ENCODE measurements around the gene ZFYVE21. TPM values are rescaled to one million over a fixed set of nuclear protein-coding genes. Genes with fewer than 3 reads are reported as not detected.

Gene ZFYVE21
- polyA plus RNA-seq, 4 donors = 40.0 to 53.6 (median 42.1) TPM

DNA sequence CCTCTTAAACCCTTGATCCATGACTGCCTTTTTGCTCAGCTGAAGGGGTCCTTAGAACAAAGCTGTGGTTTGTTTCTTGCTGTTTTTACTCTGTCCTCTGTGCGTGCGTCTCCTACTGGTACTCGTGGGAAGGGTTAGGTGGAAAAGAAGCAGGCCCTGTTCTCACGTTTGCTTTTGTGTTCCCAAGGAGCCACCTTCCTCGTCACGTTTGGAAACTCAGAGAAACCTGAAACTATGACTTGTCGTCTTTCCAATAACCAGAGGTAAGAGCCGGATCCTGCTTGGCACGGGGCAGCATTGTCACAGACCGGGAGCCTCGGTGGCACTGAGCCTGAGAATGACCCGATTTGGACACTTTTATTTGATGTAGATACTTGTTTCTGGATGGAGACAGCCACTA lies 13.1 kb downstream of the ZFYVE21 start:
- WGBS, 3 donors = 89 to 93% (median 89%) methylated on average over 12 of the region's 12 CpGs
- DNase-seq = no peak
- FAIRE-seq = no peak
- Histone ChIP-seq H3K27ac (ENCODE audit: low read depth in 1 of 3, low read length in 2 of 3) (no peak overlapping the region), H3K4me3 (ENCODE audit: low read depth in 1 of 3, low read length in 3 of 3) (no peak overlapping the region), H3K36me3 (ENCODE audit: control insufficient read depth in 3 of 3, insufficient read depth in 2 of 3, low read depth in 1 of 3, low read length in 3 of 3) (peaks cover 2 to 84% (median 2%) of the 10 kb centered on the region in 3 donors), H3K27me3 (ENCODE audit: control insufficient read depth in 3 of 3, insufficient read depth in 3 of 3, low read length in 3 of 3) (no peaks in the 10 kb centered on the region), H3K9me3 (ENCODE audit: control insufficient read depth in 2 of 2, insufficient read depth in 1 of 2, low read depth in 1 of 2, low read length in 1 of 2) (no peaks in the 10 kb centered on the region), H3K4me1 (ENCODE audit: control insufficient read depth in 3 of 3, insufficient read depth in 2 of 3, low read depth in 1 of 3, low read length in 2 of 3) (peaks cover 0 to 6% (median 3%) of the 10 kb centered on the region in 3 donors)

DNA sequence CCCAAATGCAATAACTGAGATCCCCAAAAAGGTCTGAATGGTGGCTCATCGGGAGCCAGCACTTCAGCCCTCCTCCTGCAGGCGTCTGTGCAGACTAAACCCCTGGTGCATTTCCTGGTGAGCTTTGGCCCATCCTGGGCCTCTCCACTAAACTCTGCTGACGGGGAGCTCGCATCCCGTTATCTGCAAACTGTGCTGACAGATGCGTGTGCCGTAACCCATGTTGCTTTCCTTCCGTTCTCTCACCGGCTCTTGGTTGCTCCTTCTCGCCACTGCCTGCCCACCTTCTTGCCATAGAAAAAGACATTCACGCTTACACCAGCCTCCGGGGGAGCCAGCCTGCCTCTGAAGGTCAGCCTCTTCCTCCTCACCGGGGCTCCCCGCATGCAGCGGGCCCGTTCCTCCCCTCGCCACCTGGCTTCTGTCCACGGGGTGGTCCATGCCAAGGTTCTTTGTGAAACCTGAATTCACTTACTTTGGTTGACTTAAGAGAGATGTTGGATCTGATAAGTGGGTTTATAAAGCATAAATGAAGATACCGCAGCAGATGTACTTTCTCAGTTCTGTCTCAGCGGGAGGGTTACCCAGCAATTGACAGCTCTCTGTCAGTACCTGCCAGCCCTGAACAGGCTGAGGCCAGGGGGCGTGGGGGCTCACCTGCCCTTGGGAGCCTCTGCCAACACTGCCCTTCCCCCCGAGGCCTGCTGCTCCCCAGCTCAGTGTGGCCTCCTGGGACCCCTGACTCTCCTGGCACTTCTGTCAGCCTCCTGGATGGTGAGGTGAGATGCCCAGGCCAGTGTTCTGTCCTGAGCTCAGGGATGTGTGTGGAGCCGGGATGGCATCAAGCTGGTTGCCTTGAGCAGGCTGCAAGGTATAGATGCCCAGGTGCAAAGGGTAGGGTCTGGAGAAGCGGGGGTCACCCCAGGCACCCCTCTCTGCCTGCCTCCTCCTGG lies 14.2 kb downstream of the ZFYVE21 start:
- FAIRE-seq (no peak), DNase-seq (no peak)
- 86 to 89% (median 89%) methylated on average over 24 of the region's 24 CpGs for WGBS, 3 donors
- Histone ChIP-seq H3K9me3 (ENCODE audit: control insufficient read depth in 2 of 2, insufficient read depth in 1 of 2, low read depth in 1 of 2, low read length in 1 of 2) (no peaks in the 10 kb centered on the region), H3K4me1 (ENCODE audit: control insufficient read depth in 3 of 3, insufficient read depth in 2 of 3, low read depth in 1 of 3, low read length in 2 of 3) (peaks cover 0 to 6% (median 0%) of the 10 kb centered on the region in 3 donors), H3K4me3 (ENCODE audit: low read depth in 1 of 3, low read length in 3 of 3) (no peak overlapping the region), H3K27me3 (ENCODE audit: control insufficient read depth in 3 of 3, insufficient read depth in 3 of 3, low read length in 3 of 3) (no peaks in the 10 kb centered on the region), H3K36me3 (ENCODE audit: control insufficient read depth in 3 of 3, insufficient read depth in 2 of 3, low read depth in 1 of 3, low read length in 3 of 3) (peaks cover 2 to 85% (median 6%) of the 10 kb centered on the region in 3 donors), H3K27ac (ENCODE audit: low read depth in 1 of 3, low read length in 2 of 3) (no peak overlapping the region)

DNA sequence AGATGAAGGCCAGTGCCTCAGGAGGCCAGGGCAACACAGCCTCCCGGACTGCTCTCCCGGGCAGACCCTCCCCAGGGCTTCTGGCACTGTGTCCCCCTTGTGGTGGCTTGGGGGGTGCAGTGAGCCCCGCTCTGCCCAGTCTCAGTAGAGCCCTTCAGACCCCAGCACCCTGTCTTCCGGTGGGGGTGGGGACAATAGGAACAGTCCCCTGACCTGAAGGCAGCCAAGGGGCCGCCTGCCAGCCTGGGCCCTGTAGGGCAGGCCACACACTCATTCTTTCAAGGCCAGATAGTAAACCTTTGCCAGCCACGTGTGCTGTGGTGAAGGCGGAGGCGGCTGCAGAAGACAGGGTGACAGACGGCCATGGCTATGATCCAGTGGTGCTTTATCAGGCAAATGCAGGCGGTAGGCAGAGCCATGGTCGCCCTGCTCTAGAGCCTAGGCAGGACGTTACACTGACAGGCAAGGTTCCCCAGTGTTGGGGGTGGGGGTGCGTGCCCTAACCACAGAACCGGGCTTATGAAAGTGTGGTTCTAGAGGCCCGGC lies 15.0 kb downstream of the ZFYVE21 start:
- DNase-seq = no peak
- WGBS, 3 donors = 77 to 85% (median 79%) methylated on average over 15 of the region's 15 CpGs
- Histone ChIP-seq H3K4me3 (ENCODE audit: low read depth in 1 of 3, low read length in 3 of 3) (no peak overlapping the region), H3K9me3 (ENCODE audit: control insufficient read depth in 2 of 2, insufficient read depth in 1 of 2, low read depth in 1 of 2, low read length in 1 of 2) (no peaks in the 10 kb centered on the region), H3K4me1 (ENCODE audit: control insufficient read depth in 3 of 3, insufficient read depth in 2 of 3, low read depth in 1 of 3, low read length in 2 of 3) (peaks cover 0 to 6% (median 0%) of the 10 kb centered on the region in 3 donors), H3K27me3 (ENCODE audit: control insufficient read depth in 3 of 3, insufficient read depth in 3 of 3, low read length in 3 of 3) (no peaks in the 10 kb centered on the region), H3K36me3 (ENCODE audit: control insufficient read depth in 3 of 3, insufficient read depth in 2 of 3, low read depth in 1 of 3, low read length in 3 of 3) (peaks cover 2 to 85% (median 6%) of the 10 kb centered on the region in 3 donors), H3K27ac (ENCODE audit: low read depth in 1 of 3, low read length in 2 of 3) (no peak overlapping the region)
- FAIRE-seq = no peak

DNA sequence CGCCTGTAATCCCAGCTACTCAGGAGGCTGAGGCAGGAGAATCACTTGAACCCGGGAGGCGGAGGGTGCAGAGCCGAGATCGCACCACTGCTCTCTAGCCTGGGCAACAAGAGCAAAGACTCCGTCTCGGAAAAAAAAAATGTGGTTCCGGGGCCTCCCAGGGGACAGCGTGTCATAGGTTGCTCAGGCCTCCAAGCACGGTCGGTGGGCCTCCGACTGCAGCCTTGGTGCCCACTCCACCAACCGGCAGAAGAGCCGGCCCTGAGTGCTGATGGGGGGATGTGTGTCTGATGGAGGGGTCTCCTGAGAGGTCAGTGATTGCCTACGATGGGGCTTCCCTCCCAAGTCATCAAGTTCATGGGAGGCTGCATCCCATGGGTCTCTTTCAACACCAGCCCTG lies 15.9 kb downstream of the ZFYVE21 start:
- peaks cover 2 to 85% (median 6%) of the 10 kb centered on the region in 3 donors for H3K36me3 ChIP-seq (ENCODE audit: control insufficient read depth in 3 of 3, insufficient read depth in 2 of 3, low read depth in 1 of 3, low read length in 3 of 3)
- no peak for FAIRE-seq

DNA sequence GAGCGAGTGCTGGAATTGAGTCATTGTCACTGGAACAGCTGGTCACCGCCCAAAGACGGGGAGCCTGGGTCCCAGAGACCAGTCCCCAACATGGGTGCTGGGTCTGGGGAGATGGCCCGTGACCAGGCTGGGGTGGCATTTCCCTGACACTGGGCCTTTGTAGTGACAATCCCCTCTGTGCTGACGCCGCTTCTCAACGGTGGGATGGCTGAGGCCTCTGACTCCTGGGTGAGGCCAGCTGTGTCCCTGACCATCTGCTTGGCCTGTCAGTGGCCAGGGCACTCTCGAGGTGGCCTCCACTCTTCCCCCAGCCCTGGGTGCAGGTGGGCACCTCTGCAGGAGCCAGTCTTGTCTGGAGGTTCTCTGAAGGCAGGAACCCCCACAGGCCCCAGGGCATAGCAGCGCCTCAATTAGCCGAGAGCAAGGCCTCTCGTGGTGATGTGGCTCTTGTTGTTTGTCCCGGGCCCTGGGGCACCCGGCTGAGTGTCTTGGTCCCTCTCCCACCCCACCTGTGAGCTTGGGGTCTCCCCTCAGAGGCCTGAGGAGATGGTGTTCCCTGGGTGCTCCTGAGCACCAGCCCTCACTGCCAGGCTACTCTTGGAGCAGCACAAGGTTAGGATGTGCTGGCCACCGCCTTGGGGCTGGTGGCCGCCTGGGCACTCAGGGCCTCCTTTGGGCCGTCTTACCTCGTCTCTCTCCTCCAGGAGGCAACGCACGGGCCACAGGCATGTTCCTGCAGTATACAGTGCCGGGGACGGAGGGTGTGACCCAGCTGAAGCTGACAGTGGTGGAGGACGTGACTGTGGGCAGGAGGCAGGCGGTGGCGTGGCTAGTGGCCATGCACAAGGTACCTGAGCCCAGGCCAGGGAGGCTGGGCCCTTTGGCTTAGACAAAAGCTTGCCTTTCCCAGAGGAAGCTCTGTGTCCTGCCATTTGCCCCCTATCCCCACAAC lies 16.6 kb downstream of the ZFYVE21 start:
- Histone ChIP-seq H3K4me3 (ENCODE audit: low read depth in 1 of 3, low read length in 3 of 3) (no peak overlapping the region), H3K4me1 (ENCODE audit: control insufficient read depth in 3 of 3, insufficient read depth in 2 of 3, low read depth in 1 of 3, low read length in 2 of 3) (peaks cover 0 to 6% (median 0%) of the 10 kb centered on the region in 3 donors), H3K9me3 (ENCODE audit: control insufficient read depth in 2 of 2, insufficient read depth in 1 of 2, low read depth in 1 of 2, low read length in 1 of 2) (no peaks in the 10 kb centered on the region), H3K36me3 (ENCODE audit: control insufficient read depth in 3 of 3, insufficient read depth in 2 of 3, low read depth in 1 of 3, low read length in 3 of 3) (peaks cover 6 to 90% (median 6%) of the 10 kb centered on the region in 3 donors), H3K27ac (ENCODE audit: low read depth in 1 of 3, low read length in 2 of 3) (no peak overlapping the region), H3K27me3 (ENCODE audit: control insufficient read depth in 3 of 3, insufficient read depth in 3 of 3, low read length in 3 of 3) (no peaks in the 10 kb centered on the region)
- FAIRE-seq (no peak), DNase-seq (no peak)
- WGBS, 3 donors = 88 to 91% (median 91%) methylated on average over 24 of the region's 24 CpGs

More for the DNA sequence above, 15.9 kb downstream of the ZFYVE21 start:
- no peak overlapping the region for H3K27ac ChIP-seq (ENCODE audit: low read depth in 1 of 3, low read length in 2 of 3)
- peaks cover 0 to 6% (median 0%) of the 10 kb centered on the region in 3 donors for H3K4me1 ChIP-seq (ENCODE audit: control insufficient read depth in 3 of 3, insufficient read depth in 2 of 3, low read depth in 1 of 3, low read length in 2 of 3)
- DNase-seq = no peak
- H3K4me3 ChIP-seq (ENCODE audit: low read depth in 1 of 3, low read length in 3 of 3) = no peak overlapping the region
- 94 to 95% (median 94%) methylated on average over 15 of the region's 15 CpGs for WGBS, 3 donors
- H3K9me3 ChIP-seq (ENCODE audit: control insufficient read depth in 2 of 2, insufficient read depth in 1 of 2, low read depth in 1 of 2, low read length in 1 of 2) = no peaks in the 10 kb centered on the region
- H3K27me3 ChIP-seq (ENCODE audit: control insufficient read depth in 3 of 3, insufficient read depth in 3 of 3, low read length in 3 of 3) = no peaks in the 10 kb centered on the region

DNA sequence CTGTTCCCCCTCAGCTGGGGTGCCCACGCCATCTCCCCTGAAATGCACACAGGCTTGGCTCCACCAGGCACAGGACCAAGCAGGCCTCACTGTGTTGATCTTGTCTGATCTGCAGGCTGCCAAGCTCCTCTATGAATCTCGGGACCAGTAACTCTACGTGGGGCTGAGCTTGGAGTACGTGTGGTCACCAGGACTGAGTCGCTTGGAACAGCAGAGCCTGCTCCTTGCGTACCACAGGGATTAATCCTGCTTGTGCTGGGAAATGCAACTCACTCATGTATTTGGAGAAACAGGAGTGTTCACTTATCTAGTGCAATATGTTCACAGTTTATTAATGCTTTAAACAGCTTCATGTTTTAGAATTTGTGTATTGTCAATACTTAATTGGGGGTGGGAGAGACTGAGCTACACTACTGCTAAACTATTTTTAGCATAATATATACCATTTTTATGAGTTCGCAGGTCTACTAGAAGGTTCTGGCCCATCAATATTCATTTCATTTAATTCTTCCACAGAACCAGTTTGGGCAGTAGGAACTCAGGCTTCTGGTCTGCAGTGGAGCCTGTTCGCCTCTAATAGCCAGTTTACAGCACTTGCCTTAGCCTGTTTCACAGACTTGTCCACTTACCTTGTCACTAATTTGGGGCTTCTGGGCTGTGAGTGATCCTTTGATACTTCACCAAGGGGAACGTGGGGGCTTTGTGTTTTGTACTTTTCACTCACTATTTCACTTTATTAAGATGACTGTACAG lies 17.4 kb downstream of the ZFYVE21 start:
- no peak overlapping the region for H3K27ac ChIP-seq (ENCODE audit: low read depth in 1 of 3, low read length in 2 of 3)
- peaks cover 6 to 92% (median 6%) of the 10 kb centered on the region in 3 donors for H3K36me3 ChIP-seq (ENCODE audit: control insufficient read depth in 3 of 3, insufficient read depth in 2 of 3, low read depth in 1 of 3, low read length in 3 of 3)
- H3K4me3 ChIP-seq (ENCODE audit: low read depth in 1 of 3, low read length in 3 of 3) = no peak overlapping the region
- no peak for DNase-seq
- H3K4me1 ChIP-seq (ENCODE audit: control insufficient read depth in 3 of 3, insufficient read depth in 2 of 3, low read depth in 1 of 3, low read length in 2 of 3) = peaks cover 0 to 2% (median 0%) of the 10 kb centered on the region in 3 donors
- no peaks in the 10 kb centered on the region for H3K9me3 ChIP-seq (ENCODE audit: control insufficient read depth in 2 of 2, insufficient read depth in 1 of 2, low read depth in 1 of 2, low read length in 1 of 2)
- WGBS, 3 donors = 87 to 89% (median 88%) methylated on average over 9 of the region's 9 CpGs
- H3K27me3 ChIP-seq (ENCODE audit: control insufficient read depth in 3 of 3, insufficient read depth in 3 of 3, low read length in 3 of 3) = no peaks in the 10 kb centered on the region
- FAIRE-seq = no peak

GRCh38 chr14:103733651-103734050 lies 18.0 kb downstream of the ZFYVE21 start:
- Histone ChIP-seq H3K4me3 (ENCODE audit: low read depth in 1 of 3, low read length in 3 of 3) (no peak overlapping the region), H3K27ac (ENCODE audit: low read depth in 1 of 3, low read length in 2 of 3) (no peak overlapping the region), H3K9me3 (ENCODE audit: control insufficient read depth in 2 of 2, insufficient read depth in 1 of 2, low read depth in 1 of 2, low read length in 1 of 2) (no peaks in the 10 kb centered on the region), H3K27me3 (ENCODE audit: control insufficient read depth in 3 of 3, insufficient read depth in 3 of 3, low read length in 3 of 3) (no peaks in the 10 kb centered on the region), H3K4me1 (ENCODE audit: control insufficient read depth in 3 of 3, insufficient read depth in 2 of 3, low read depth in 1 of 3, low read length in 2 of 3) (no peaks in the 10 kb centered on the region), H3K36me3 (ENCODE audit: control insufficient read depth in 3 of 3, insufficient read depth in 2 of 3, low read depth in 1 of 3, low read length in 3 of 3) (peaks cover 6 to 91% (median 11%) of the 10 kb centered on the region in 3 donors)
- DNase-seq (no peak), FAIRE-seq (no peak)
- 91 to 92% (median 92%) methylated on average over 14 of the region's 14 CpGs for WGBS, 3 donors

All from small intestine (tissue), 7 donors.